Fibroblast of mammary gland (primary cell): ENCODE data around the gene CCNB3.

Source experiments
- DNase-seq: peaks from one replicate; pipeline ENCODE4 v3.0.0-alpha.2; 2010; ENCODE audit warnings: low read depth
- H3K4me3 ChIP-seq: 2 replicates; pipeline ENCODE4 v1.5.1; 2011; ENCODE audit warnings: low read depth, mild to moderate bottlenecking, low read length, moderate library complexity; ENCODE audit not compliant: control insufficient read depth
- TF ChIP-seq, protein P1 (sequence below): conservative IDR thresholded peaks from 2 replicates; pipeline ENCODE4 v1.5.1; 2011; ENCODE audit warnings: low read depth, low read length, inconsistent platforms; ENCODE audit not compliant: control insufficient read depth, insufficient read depth

CCNB3 gene

DNA sequence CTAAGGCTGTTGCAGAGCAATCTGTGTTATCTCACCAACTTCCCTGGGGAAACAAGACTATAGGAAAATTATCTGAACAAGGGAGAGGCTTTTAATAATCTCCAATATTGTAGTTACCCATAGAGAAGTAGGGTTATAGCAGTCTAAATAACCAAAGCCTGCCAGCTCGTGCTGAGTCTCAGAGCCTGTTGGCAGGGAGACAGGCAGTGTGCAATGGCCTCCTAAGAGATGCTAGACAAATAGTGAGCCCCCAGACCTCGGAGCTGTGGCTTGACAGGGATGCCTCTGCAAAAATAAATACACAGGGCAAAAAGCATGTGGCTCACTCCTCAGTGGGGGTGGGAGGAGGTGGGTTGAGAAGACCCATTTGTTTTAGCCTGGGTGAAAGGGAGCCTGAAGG is 189.3 kb downstream of the CCNB3 start:
- H3K4me3 ChIP-seq, result no peak overlapping the region
- no peak for DNase-seq
- TF ChIP-seq, protein P1, sequence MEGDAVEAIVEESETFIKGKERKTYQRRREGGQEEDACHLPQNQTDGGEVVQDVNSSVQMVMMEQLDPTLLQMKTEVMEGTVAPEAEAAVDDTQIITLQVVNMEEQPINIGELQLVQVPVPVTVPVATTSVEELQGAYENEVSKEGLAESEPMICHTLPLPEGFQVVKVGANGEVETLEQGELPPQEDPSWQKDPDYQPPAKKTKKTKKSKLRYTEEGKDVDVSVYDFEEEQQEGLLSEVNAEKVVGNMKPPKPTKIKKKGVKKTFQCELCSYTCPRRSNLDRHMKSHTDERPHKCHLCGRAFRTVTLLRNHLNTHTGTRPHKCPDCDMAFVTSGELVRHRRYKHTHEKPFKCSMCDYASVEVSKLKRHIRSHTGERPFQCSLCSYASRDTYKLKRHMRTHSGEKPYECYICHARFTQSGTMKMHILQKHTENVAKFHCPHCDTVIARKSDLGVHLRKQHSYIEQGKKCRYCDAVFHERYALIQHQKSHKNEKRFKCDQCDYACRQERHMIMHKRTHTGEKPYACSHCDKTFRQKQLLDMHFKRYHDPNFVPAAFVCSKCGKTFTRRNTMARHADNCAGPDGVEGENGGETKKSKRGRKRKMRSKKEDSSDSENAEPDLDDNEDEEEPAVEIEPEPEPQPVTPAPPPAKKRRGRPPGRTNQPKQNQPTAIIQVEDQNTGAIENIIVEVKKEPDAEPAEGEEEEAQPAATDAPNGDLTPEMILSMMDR, result no peak
